Lower leg skin (tissue), 3 donors: Measurements from ENCODE around the gene TMEM190.

Source experiments
- POLR2A ChIP-seq, 2 donors: fragments of 450-650 bp; IDR thresholded peaks; one replicate each; pipeline ENCODE4 v1.6.1; 2016 to 2017; ENCODE audit warnings: antibody characterized with exemption in 2 of 2, mild to moderate bottlenecking in 1 of 2, moderate library complexity in 1 of 2
- TF ChIP-seq, protein P1 (sequence below), 3 donors: fragments of 450-650 bp; IDR thresholded peaks; one replicate each; pipeline ENCODE4 v1.5.1; 2016; ENCODE audit warnings: antibody characterized with exemption in 3 of 3, mild to moderate bottlenecking in 3 of 3, moderate library complexity in 2 of 3

DNA sequence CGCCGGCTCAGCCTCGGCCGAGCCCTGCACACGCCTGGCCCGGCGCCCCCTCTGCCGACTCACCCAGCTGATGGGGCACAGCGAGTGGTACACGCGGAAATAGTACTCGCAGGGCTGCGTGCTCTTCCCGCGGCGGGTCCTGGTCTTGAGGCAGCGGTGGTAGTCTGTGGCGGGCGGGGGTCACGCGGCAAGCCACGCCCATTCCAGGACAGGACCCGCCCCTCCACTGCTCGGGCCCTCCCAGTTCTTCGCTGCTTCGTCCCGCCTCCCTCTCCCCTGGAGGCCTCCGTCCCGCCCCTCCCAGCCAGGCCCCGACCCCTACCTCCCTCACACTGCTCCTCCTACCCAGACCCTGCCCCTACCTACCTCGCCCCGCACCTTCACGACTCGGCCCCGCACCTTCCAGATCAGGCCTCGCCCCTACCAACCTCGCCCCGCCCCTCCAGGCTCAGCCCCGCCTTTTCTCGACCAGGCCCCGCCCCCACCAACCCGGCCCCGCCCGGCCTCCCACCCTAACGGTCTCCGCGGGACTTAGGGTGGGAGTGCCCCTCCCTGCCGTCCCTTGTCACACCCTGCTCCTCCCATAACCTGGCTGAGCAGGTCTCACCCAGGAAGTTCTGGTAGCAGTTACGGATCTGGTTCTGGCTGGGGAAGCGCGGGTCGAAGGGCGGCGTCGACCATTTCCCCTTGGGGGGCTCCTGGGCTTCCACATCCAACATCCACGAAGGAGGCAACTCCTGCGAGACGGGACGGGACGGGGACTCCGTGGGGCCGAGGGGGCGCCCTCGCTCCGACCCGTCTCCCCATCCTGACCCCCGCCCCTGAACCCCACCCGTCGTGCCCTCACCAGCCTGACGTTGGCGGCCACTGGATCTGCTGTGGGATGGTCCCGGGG is 22.6 kb upstream of the TMEM190 start:
- TF ChIP-seq, protein P1, sequence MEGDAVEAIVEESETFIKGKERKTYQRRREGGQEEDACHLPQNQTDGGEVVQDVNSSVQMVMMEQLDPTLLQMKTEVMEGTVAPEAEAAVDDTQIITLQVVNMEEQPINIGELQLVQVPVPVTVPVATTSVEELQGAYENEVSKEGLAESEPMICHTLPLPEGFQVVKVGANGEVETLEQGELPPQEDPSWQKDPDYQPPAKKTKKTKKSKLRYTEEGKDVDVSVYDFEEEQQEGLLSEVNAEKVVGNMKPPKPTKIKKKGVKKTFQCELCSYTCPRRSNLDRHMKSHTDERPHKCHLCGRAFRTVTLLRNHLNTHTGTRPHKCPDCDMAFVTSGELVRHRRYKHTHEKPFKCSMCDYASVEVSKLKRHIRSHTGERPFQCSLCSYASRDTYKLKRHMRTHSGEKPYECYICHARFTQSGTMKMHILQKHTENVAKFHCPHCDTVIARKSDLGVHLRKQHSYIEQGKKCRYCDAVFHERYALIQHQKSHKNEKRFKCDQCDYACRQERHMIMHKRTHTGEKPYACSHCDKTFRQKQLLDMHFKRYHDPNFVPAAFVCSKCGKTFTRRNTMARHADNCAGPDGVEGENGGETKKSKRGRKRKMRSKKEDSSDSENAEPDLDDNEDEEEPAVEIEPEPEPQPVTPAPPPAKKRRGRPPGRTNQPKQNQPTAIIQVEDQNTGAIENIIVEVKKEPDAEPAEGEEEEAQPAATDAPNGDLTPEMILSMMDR (IDR thresholded peaks at IDR 0.05), result no peak
- no peak for TF ChIP-seq POLR2A (IDR thresholded peaks at IDR 0.05)
